H1 (cell line): ENCODE results near the gene NEK2. TPM values are rescaled to one million over a fixed set of nuclear protein-coding genes. Genes with fewer than 3 reads are reported as not detected.

Source experiments
- RBBP5 ChIP-seq: IDR thresholded peaks from 2 replicates; pipeline ENCODE4 v1.7.1; 2012; ENCODE audit warnings: low read depth, mild to moderate bottlenecking, inconsistent platforms, low read length, moderate library complexity, borderline replicate concordance
- SP1 ChIP-seq: IDR thresholded peaks from 2 replicates; pipeline ENCODE4 v1.6.1; 2011; ENCODE audit warnings: low read depth, low read length
- polyA plus RNA-seq, 7 experiments: library from polyadenylated mRNA; depleted of rRNA in 3 of 7; stranded (reverse) in 5 of 7; unstranded in 2 of 7; fragments of >200 nt in 5 of 7; fragments of 200-250 nt in 2 of 7; gene quantifications; 1 replicate in 5 of 7; 2 replicates in 1 of 7; 4 replicates in 1 of 7; pipeline versions ENCODE4 v1.2.1 to v1.2.3, GENCODE V29; 2011 to 2013; ENCODE audit warnings: missing spikeins in 2 of 7, mixed read lengths in 2 of 7
- total RNA-seq: library from RNA; stranded (reverse); fragmentation: NEBNext Ultra II Directional; extraction: Animal tissue kit (Norgen Biotek cat#: 25700); gene quantifications from 2 replicates; pipeline ENCODE4 v1.2.1, GENCODE V29; 2021

Gene NEK2
- total and polyA plus RNA-seq, 2 of the 8 experiments (the other 6 are each of a cell fraction or from before 2014, with no cell fraction given), result 8.4 to 22.9 TPM

- TF ChIP-seq SP1 (no peak), RBBP5 (no peak)
These were observed 37.2 kb downstream of the NEK2 start (continued) for GRCh38 chr1:211638246-211638645.
